Ishikawa (cell line): Measurements from ENCODE around the gene TBCA.

Experiments
- CEBPB ChIP-seq: IDR thresholded peaks from 2 replicates; pipeline ENCODE4 v1.6.1; 2012
- CREB1 ChIP-seq: IDR thresholded peaks from 2 replicates; pipeline ENCODE4 v1.6.1; 2012; ENCODE audit warnings: low read depth
- EGR1 ChIP-seq: IDR thresholded peaks from 2 replicates; pipeline ENCODE4 v1.6.1; 2012
- EP300 ChIP-seq: IDR thresholded peaks from 2 replicates; pipeline ENCODE4 v1.6.1; 2012; ENCODE audit warnings: borderline replicate concordance
- FOXM1 ChIP-seq: IDR thresholded peaks from 2 replicates; pipeline ENCODE4 v1.6.1; 2012; ENCODE audit warnings: low read depth, borderline replicate concordance
- MAX ChIP-seq: IDR thresholded peaks from 2 replicates; pipeline ENCODE4 v1.6.1; 2012
- NFIC ChIP-seq: IDR thresholded peaks from 2 replicates; pipeline ENCODE4 v1.6.1; 2012
- RAD21 ChIP-seq: IDR thresholded peaks from 2 replicates; pipeline ENCODE4 v1.6.1; 2012; ENCODE audit warnings: low read depth
- TAF1 ChIP-seq: IDR thresholded peaks from 2 replicates; pipeline ENCODE4 v1.6.1; 2012; ENCODE audit warnings: low read depth, mild to moderate bottlenecking
- YY1 ChIP-seq: IDR thresholded peaks from 2 replicates; pipeline ENCODE4 v1.6.1; 2012; ENCODE audit warnings: low read depth
- TF ChIP-seq, protein P1 (sequence below): IDR thresholded peaks from 2 replicates; pipeline ENCODE4 v1.6.1; 2012; ENCODE audit warnings: low read depth, mild to moderate bottlenecking

DNA sequence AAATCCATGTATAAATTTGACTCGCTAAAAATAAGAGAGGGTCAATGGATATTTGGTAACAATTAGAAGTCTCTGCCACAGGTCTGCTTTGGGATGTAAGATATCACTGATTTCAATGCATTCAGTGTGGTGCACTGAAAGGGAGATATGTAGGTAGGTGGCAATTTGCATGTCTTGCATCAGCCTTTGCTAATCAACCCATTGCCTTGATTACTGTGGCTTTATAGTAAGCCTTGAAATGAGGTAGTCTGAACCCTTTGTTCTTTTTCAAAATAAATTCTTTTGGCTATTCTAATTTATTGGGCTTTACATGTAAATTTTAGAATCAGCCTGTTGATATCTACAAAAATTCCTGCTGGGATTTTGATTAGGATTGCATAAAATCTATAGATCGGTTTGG lies 15.8 kb upstream of the TBCA start:
- TF ChIP-seq YY1 (no peak), EP300 (no peak), EGR1 (no peak), CEBPB (no peak), MAX (no peak), FOXM1 (no peak), TAF1 (no peak), CREB1 (no peak), RAD21 (no peak), NFIC (no peak)
- TF ChIP-seq, protein P1, sequence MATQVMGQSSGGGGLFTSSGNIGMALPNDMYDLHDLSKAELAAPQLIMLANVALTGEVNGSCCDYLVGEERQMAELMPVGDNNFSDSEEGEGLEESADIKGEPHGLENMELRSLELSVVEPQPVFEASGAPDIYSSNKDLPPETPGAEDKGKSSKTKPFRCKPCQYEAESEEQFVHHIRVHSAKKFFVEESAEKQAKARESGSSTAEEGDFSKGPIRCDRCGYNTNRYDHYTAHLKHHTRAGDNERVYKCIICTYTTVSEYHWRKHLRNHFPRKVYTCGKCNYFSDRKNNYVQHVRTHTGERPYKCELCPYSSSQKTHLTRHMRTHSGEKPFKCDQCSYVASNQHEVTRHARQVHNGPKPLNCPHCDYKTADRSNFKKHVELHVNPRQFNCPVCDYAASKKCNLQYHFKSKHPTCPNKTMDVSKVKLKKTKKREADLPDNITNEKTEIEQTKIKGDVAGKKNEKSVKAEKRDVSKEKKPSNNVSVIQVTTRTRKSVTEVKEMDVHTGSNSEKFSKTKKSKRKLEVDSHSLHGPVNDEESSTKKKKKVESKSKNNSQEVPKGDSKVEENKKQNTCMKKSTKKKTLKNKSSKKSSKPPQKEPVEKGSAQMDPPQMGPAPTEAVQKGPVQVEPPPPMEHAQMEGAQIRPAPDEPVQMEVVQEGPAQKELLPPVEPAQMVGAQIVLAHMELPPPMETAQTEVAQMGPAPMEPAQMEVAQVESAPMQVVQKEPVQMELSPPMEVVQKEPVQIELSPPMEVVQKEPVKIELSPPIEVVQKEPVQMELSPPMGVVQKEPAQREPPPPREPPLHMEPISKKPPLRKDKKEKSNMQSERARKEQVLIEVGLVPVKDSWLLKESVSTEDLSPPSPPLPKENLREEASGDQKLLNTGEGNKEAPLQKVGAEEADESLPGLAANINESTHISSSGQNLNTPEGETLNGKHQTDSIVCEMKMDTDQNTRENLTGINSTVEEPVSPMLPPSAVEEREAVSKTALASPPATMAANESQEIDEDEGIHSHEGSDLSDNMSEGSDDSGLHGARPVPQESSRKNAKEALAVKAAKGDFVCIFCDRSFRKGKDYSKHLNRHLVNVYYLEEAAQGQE = no peak
